SK-N-SH (cell line): Measurements from ENCODE around the gene SMAP2.

Source experiments
- EZH2phosphoT487 ChIP-seq: fragments of 200-600 bp; sonication (generic); IDR thresholded peaks from 2 replicates; pipeline ENCODE4 v1.6.1; 2017; ENCODE audit warnings: low read depth, mixed run types, mild to moderate bottlenecking, antibody characterized with exemption, moderate library complexity, borderline replicate concordance
- TF ChIP-seq, protein P1 (sequence below): fragments of 200-600 bp; sonication (generic); IDR thresholded peaks from 2 replicates; pipeline ENCODE4 v1.6.1; 2017; ENCODE audit warnings: antibody characterized with exemption, mild to moderate bottlenecking, moderate library complexity
- TF ChIP-seq, protein P2 (sequence below): fragments of 150-350 bp; IDR thresholded peaks from 2 replicates; pipeline ENCODE4 v1.6.1; 2017; ENCODE audit warnings: antibody characterized with exemption, low read length, low read depth, borderline replicate concordance
- TF ChIP-seq, protein P3 (sequence below): IDR thresholded peaks from 2 replicates; pipeline ENCODE4 v1.6.1; 2012; ENCODE audit warnings: mild to moderate bottlenecking, low read depth, low read length, moderate library complexity

DNA sequence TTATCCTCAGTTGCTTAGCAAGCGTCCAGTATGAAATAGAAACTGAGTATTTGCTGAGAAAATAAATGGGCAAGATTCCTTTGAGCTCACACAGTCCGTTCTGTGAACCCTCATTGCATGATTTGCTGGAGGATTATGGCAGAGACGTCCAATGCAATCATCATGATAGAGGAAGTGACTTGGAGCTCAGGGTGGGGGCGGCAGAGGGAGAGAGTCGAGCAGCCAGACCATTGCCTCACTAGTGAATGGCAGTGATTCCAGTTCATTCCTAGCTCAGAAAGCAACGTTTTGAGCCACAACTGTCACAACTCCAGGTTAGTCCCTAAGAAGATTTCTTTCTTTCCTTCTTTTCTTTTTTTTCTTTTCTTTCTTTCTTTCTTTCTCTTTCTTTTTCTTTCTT lies 28.9 kb upstream of the SMAP2 start:
- TF ChIP-seq, protein P1, sequence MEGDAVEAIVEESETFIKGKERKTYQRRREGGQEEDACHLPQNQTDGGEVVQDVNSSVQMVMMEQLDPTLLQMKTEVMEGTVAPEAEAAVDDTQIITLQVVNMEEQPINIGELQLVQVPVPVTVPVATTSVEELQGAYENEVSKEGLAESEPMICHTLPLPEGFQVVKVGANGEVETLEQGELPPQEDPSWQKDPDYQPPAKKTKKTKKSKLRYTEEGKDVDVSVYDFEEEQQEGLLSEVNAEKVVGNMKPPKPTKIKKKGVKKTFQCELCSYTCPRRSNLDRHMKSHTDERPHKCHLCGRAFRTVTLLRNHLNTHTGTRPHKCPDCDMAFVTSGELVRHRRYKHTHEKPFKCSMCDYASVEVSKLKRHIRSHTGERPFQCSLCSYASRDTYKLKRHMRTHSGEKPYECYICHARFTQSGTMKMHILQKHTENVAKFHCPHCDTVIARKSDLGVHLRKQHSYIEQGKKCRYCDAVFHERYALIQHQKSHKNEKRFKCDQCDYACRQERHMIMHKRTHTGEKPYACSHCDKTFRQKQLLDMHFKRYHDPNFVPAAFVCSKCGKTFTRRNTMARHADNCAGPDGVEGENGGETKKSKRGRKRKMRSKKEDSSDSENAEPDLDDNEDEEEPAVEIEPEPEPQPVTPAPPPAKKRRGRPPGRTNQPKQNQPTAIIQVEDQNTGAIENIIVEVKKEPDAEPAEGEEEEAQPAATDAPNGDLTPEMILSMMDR: no peak
- TF ChIP-seq, protein P2, sequence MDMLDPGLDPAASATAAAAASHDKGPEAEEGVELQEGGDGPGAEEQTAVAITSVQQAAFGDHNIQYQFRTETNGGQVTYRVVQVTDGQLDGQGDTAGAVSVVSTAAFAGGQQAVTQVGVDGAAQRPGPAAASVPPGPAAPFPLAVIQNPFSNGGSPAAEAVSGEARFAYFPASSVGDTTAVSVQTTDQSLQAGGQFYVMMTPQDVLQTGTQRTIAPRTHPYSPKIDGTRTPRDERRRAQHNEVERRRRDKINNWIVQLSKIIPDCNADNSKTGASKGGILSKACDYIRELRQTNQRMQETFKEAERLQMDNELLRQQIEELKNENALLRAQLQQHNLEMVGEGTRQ: no peak
- TF ChIP-seq, protein P3, sequence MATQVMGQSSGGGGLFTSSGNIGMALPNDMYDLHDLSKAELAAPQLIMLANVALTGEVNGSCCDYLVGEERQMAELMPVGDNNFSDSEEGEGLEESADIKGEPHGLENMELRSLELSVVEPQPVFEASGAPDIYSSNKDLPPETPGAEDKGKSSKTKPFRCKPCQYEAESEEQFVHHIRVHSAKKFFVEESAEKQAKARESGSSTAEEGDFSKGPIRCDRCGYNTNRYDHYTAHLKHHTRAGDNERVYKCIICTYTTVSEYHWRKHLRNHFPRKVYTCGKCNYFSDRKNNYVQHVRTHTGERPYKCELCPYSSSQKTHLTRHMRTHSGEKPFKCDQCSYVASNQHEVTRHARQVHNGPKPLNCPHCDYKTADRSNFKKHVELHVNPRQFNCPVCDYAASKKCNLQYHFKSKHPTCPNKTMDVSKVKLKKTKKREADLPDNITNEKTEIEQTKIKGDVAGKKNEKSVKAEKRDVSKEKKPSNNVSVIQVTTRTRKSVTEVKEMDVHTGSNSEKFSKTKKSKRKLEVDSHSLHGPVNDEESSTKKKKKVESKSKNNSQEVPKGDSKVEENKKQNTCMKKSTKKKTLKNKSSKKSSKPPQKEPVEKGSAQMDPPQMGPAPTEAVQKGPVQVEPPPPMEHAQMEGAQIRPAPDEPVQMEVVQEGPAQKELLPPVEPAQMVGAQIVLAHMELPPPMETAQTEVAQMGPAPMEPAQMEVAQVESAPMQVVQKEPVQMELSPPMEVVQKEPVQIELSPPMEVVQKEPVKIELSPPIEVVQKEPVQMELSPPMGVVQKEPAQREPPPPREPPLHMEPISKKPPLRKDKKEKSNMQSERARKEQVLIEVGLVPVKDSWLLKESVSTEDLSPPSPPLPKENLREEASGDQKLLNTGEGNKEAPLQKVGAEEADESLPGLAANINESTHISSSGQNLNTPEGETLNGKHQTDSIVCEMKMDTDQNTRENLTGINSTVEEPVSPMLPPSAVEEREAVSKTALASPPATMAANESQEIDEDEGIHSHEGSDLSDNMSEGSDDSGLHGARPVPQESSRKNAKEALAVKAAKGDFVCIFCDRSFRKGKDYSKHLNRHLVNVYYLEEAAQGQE: no peak
- no peak for TF ChIP-seq EZH2phosphoT487
